HG03066 (cell line): ENCODE data around the gene MTSS2.
"Not testable (repeated sequence)": the region's sequence is repeated elsewhere in the genome, so short reads cannot be mapped to it uniquely, and the experiment has no call there.

Experiments
- ATAC-seq: cut with Tn5 transposase; IDR thresholded peaks from one replicate; pipeline ENCODE4 v1.9.1; 2021; ENCODE audit warnings: low read depth; ENCODE audit not compliant: unreplicated experiment

Gene MTSS2

DNA sequence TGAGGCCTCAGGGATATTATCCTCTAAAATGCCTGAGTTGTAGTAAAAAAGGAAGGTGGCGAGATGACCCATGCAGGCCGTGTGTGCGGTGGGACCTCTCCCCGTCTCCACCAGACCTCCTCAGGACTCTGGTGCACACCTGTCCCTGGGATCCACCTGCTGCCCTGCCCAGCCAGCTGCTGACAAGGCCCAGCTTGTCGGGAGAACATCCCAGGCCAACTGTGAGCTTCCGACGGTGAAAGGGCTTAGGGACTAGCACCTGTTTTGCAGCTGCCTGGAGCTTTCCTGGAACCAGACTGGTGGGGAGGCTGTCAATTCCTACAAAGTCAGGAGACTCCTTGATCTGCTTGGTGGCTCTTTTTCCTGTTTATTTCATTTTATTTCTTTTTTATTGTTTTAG, 27.9 kb downstream of the MTSS2 start:
- no peak for ATAC-seq

DNA sequence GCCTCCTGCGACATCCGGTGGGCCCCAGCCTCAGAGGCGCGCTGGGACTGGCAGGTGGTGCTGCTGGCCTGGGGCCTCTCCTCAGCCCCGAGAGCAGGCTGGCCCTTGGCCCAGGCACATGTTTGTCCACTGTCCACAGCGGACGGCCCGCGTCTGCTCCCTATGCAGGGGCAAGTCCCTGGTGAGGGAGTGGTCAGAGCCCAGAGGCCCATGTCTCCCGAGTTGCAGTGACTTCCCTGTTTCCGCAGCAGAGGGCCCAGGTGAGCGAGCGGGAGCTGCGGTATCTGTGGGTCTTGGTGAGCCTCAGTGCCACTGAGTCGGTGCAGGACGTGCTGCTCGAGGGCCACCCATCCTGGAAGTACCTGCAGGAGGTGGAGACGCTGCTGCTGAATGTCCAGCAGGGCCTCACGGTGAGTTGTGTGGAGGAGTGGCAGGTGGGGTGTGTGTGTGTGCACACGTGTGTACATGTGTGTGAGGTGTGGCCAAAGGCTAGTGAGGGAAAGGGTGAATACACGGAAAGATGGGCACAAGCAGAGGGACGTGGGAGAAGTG, 29.1 kb downstream of the MTSS2 start:
- no peak for ATAC-seq

DNA sequence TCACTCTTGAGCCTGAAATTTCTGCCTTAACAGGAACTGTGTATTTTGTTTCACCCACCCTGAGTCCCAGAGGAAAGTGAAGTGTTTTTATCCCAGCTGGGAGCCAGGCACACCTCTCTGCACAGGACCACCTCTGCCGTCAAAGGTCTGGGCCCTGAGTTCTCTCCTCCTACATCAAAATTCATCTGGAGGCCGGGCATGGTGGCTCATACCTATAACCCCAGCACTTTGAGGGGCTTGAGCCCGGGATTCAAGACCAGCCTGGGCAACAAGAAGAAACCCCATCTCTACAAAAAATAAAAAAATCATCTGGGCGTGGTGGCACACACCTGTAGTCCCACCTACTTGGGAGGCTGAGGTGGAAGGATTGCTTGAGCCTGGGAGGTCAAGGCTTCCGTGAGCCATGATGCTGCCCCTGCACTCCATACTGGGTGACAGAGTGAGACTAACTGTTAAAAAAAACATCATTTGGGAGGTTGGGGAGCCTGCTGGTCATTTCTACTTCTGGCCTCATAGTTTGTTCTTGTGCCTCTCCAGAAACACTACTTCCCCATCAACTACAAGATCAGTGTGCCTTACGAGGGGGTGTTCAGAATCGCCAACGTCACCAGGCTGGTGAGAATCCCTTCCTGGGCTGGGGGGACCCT, 29.7 kb downstream of the MTSS2 start:
- ATAC-seq, result no peak

DNA sequence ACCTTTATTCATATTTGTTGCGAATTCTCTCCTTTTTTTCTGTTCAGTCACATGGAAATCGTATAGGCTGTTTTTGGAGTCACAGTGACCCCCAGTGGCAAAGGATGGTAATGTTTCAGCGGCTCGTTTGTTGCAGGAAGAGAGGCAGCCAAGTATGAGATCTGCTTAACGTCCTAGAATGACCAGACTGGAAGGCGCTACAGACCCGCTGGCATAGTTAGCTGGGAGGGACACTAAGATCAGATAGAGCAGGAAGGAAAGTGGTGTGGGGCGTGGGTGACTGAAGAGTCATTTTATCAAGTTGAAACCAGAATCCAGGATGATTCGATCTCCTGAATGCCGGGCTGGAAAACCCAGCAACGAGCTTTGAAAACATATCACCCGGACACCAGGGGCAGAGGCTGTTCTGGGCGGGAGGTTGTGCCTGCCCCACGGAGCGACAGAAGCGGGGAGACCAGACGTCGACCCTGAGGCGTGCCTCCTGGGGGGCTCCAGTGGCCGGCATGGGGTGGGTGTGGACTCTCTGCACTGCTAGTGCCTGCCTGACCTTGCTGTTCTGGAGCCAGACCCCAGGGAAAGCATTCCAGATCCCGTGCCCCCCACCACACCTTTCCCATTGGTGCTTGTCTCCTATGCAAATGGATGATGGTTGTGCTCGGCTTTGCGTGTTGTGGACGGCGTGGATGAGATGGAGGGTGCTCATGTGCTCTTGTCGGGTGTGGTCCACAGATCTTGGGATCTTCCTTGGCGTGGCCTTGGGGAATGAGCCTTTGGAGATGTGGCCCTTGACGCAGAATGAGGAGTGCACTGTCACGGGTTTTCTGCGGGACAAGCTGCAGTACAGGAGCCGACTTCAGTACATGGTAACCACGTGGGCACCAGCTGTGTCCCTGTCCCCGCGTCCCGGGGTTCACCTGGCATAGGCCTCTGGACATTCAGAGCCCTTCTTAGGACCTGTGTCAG, 31.8 kb downstream of the MTSS2 start:
- no peak for ATAC-seq

DNA sequence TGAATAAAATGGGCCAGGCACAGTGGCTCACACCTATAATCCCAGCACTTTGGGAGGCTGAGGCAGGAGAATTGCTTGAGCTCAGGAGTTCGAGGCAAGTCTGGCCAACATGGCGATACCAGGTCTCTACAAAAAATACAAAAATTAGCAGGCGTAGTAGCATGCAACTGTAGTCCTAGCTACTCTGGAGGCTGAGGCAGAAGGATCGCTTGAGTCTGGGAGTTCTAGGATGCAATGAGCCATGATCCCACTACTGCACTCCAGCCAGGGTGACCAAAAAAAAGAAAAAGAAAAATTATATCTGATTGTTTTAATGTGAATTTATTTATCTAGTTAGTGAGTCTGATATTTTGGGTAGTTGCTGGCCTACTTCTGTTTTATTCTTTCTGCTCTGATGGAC, 32.4 kb downstream of the MTSS2 start:
- no peak for ATAC-seq

DNA sequence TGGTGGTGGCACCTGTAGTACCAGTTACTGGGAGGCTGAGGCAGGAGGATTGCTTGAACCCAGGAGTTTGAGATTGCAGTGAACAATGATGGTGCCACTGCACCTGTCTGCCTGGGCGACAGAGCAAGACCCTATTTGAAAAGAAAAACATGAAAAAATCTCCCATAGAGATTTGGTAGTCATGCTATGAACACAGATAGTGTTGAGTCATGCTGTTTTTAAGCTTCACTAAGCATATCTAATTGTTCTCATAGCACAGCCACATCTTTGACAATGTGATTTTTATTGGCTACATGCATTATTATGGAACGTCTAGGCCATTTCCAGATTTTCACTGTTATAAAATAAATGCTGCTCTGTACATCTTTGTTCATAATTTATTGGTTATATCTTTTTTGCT, 33.5 kb downstream of the MTSS2 start:
- ATAC-seq, result no peak

DNA sequence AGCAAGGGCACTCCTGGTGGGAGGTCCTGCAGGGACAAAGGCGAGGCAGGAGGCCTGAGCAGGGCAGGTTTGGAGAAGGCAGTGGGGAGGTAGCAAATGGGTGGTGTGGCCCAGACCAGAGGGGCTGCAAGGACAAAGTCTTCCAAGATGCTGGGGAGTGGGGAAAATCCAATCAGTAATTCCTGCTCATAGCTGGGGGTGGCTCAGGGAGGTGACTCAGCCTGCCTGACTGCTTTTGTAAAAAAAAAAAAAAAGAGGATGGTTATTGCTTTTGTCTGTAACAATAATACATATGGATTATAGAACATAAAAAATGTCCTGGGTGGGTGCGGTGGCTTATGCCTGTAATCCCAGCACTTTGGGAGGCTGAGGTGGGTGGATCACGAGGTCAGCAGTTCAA, 34.3 kb downstream of the MTSS2 start:
- no peak for ATAC-seq

DNA sequence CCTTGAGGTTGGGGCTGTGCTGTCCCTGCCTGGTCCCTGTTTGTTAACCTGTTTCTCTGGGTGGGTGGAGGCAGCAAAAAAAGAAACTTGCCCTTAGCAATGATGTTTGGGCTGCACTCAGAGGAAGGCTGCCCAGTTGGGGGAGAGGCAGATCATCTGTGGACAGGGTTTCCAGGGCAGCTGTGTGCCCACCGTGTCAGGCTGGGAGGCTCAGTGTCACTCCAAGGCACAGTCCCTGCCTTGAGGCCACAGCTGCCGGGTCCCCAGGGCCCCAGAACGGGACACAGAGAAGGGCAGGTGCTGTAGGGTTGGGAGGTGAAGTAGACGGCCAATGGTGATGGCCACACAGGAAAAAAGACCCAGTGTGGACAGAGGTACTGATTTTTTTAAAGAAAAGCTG, 35.6 kb downstream of the MTSS2 start:
- ATAC-seq, result no peak

DNA sequence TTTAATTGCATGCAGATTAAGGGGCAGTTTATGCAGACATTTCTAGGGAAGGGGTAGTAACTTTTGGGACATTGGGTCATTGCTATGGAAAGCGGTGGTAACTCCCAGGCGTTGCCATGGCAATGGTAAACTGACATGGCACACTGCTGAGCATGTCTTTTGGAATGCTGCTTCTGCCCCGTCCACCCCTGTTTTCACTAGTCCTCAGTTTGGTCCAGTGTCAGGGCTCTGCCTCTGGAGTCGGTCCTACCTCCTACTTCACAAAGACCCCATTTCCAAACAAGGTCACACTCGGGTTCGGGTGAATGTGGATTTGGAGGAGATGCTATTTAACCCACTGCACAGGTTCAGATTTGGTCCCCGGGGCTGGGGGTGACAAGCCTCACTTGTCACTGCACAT, 36.6 kb downstream of the MTSS2 start:
- no peak for ATAC-seq

DNA sequence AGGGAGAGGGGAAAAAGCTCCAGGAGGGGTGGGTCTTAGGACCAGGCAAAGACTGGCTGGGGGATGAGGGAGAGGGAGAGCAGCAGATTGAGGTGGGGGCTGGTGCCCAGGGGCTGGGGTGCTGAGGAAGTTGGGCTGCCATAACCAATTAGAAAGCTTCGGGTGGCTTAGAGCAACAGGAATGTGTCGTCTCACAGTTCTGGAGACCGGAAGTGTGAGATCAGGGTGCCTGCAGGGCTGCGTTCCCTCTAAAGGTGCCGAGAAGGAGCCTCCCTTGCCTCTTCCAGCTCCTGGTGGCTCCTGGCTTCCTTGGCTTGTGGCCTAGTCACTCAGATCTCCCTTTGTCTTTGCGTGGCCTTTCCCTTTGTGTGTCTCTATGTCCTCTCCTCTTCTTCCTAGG, 37.2 kb downstream of the MTSS2 start:
- ATAC-seq, result no peak

DNA sequence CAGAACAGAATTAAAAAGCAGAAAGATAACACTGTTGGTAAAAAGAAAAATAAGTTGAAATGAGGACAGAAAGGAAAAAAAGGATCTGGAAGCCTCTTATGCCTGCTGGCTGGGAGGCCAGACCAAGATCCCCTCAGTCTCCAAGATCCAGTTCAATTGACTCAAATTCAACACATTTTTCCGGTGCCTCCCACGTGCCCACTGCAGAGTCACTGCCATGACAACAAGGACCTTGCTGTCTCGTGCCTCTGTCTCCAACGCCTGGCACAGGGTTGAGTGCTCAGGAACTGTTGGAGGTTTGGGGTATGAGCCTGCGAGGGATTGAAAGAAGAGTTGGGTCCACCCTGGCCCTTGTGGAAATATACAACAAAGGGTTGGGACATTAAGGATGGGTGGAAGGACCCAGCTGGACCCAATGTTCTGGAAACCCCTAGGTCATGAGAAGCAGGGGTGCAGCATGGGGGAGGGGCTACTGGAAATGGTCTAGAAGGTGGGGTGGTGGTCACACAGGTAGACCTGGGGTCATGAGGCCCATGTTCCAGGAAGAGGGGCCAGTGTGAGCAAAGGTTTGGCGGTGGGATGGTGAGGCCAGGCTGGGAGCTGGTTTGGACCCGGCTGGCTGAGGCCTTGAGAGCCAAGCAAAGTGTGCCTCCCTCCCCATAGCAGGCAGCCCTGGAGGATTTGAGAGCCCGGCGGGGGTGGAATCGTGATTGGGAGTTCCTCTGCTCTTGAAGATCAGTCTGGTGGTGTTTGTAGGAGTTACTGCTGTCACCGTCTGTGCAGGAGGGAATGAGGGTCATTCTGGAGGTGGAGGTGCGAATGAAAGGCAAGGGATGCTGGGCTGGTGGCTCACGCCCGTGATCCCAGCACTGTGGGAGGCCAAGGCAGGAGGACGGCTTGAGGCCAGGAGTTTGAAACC, 38.2 kb downstream of the MTSS2 start:
- no peak for ATAC-seq

DNA sequence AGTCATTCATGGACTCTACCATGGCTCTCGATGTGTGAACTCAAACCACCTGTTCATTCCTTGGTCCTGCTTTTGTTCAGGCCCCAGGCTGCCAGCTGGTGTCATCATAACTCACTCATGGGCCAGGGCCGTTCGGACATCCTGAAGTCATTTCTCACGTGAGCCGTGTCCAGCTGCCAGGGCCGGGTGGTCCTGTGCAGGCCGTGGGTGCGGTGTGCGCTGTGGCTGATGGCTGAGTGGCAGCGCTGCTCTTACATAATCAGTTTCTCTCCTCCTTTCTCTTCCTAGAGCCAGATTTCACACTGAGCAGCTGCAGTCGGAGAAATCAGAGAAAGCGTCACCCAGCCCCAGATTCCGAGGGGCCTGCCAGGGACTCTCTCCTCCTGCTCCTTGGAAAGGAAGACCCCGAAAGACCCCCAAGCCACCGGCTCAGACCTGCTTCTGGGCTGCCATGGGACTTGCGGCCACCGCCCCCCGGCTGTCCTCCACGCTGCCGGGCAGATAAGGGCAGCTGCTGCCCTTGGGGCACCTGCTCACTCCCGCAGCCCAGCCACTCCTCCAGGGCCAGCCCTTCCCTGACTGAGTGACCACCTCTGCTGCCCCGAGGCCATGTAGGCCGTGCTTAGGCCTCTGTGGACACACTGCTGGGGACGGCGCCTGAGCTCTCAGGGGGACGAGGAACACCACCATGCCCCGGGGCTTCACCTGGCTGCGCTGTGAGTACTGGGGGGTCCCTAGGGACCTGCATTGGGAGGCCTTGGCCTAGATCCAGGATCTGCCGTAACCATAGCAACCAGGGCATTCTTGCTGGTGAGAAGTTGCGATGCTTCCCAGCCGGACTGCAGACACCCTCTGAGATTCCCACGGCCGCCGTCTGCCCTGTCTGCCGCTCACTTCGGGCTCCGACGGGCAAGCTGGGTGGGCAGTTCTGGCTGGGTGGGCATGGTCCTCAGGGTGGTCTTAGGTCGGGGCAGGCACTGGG, 39.3 kb downstream of the MTSS2 start, which contains the start of gene IL34:
Gene IL34, plus strand, starts transcription at position 300 of the 982 bp plus-strand sequence. Its CDS starts 389 bp downstream, at position 689.
- ATAC-seq, result no peak

DNA sequence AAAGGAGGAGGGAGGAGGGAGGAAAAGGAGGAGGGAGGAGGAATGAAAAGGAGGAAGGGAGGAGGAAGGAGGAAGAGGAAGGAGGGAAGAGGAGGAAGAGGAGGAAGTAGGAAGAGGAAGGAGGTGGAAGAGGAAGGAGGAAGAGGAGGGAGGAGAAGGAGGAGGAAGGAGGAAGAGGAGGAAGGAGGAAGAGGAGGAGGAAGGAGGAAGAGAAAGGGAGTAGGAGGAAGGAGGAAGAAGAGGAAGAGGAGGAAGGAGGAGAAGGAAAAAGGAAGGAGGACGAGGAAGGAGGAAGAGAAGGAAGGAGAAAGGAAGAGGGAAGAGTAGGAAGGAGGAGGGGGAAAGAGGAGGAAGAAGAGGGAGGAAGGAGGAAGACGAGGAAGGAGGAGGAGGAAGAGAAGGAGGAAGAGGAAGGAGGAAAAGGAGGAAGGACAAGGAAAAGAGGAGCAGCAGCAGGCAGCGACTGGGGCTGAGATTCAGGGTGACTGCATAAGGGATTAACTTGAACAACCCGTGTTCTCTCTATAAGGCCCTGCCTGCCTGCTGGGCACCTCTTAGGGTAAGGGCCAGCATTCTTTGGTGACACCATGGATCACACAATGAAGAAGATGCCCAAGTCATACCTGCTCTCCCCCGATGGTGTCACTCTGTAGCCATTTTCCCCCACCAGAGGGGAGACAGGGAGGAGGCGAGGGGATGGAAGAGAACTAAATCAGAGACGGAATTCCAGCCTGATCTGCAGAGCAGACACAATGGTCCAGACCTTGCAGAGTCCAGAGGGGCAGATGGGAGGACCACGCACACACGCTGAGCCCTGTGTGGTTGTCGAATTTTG, 40.9 kb downstream of the MTSS2 start:
- no peak for ATAC-seq

DNA sequence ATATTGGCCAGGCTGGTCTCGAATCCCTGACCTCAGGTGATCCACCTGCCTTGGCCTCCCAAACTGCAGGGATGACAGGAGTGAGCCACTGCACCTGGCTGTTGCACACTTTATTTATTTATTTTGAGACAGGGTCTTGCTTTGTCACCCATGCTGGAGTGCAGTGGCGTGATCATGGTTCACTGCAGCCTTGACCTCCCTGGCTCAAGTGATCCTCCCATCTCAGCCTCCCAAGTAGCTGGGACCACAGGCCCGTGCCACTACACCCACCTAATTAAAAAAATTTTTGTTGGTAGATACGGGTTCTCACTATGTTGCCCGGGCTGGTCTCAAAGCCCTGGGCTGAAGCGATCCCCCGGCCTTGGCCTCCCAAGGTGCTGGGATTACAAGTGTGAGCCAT, 42.6 kb downstream of the MTSS2 start:
- not testable (repeated sequence) for ATAC-seq

DNA sequence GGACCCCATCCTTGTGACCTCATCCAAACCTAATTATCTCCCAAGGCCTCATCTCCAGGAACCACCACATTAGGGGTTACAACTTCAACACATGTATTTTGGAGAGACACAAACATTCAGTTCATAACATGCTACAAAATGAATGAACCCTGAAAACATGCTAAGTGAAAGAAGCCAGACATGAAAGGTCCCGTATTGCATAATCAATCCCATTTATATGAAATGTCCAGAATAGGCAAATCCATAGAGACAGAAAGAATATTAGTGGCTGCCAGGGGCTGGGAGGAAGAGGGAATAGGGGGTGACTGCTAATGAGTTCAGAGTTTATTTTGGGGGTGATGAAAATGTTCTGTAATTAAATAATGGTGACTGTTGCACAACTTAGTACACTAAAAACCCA, 43.2 kb downstream of the MTSS2 start:
- ATAC-seq, result no peak

DNA sequence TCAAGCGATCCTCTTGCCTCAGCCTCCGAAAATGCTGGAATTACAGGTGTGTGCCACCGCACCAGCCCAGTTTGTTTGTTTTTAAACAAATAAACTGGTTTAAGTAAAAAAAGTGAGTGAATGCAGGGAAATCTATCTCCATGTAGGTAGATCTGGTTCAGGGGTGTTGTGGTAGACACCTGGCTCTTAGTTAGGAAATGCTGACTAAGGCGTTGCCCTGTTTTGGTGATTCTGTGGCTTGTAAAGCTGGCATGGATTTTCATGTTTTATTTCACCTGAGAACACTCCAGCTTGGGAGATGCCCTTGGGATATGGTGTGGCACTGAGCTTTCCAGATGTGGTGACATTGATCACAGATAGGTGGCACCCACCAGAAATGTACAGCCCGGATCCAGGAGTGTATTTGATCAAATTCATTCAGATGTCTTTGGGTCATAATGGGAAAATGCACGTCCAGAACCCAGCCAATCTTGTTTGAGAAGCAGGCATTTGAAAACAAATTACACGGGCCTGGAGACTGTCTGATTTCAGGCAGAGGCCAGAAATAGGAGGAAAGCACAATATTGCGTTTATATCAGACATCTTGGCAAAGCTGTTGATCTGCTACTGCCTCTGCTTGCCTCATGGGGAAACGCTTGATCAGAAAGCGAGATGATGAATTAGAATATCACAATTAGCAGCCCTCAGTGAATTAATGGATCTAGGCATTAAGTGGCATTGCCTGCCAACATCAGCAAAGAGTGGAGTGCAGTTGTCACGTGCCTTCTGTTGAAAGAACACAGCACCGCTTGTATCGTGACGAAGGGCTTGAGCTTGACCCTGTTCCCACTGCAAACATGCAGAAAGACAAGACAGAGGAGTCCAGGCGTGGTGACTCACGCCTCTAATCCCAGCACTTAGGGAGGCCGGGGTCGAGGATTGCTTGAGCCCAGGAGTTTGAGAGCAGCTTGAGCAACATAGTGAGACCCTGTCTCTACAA, 46.8 kb downstream of the MTSS2 start:
- no peak for ATAC-seq
